Measurements from ENCODE around the gene ANKIB1.
"Not testable (repeated sequence)": the region's sequence is repeated elsewhere in the genome, so short reads cannot be mapped to it uniquely, and the experiment has no call there.

The ANKIB1 gene

GRCh38 chr7:92427193-92427592, 181.4 kb downstream of the ANKIB1 start:
- in situ Hi-C loops (cut with HindIII; ENCODE audit: low sequenced_read_pairs): no loop called here
- H3K4me3 ChIP-seq (ENCODE audit: low read depth, low read length): no peak overlapping the region
- no peak for DNase-seq (ENCODE audit: low read depth, low spot score)
- TF ChIP-seq CTCF (IDR thresholded peaks at IDR 0.05; ENCODE audit: low read depth, low read length): no peak

DNA sequence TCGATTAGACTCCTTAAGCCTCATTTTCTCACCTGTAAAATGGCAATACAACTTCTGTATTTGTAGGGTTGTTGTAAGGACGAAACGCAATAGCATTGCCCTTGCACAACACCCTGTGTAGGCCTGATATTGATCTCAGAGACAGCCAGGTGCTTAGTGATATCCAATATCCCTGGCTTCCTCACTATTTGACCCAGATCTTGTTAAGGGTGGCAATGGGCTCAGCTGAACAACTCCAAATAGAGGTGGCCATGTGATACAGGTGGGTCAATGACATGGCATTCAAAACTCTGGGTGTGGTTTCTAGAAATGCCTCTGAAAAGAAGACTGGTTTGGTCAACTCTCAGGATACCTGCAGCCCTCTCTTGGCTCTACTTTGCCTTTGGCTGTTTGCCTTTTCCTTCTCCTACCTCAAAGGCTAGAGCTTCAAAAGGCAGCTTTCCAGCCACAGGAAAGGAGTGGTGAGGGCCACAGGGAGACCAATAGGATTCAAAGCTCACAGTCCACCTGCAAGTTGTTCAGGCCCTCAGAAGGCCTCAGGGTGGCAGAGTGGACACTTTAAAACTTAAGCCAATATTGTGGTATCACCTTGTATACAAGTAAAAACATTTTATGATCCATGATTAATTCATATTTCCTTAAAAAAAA, 186.6 kb downstream of the ANKIB1 start:
- in situ Hi-C loops (cut with HindIII; ENCODE audit: low sequenced_read_pairs): no loop called here
- no peak for TF ChIP-seq CTCF (IDR thresholded peaks at IDR 0.05; ENCODE audit: low read depth, low read length)
- DNase-seq (ENCODE audit: low read depth, low spot score): no peak
- H3K4me3 ChIP-seq (ENCODE audit: low read depth, low read length): no peak overlapping the region

DNA sequence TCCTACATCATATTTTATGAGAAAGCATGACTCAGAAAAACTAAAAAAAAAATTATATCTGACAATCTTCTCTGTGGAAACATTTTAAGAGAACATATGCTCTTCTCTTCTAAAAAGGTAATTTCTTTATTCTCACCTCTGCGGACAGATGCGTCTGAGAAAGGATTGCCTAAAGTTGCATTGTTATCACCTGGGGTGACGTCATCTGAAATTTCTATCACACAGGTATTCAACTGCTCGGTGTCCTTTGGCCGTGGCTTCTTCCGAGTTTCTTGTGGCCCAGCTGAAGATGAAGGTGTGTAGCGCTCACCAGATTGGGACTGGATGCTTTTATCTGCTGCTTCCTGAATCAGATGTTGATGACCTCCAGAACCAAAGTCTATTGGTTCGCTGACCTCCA, 187.2 kb downstream of the ANKIB1 start:
- in situ Hi-C loops (cut with HindIII; ENCODE audit: low sequenced_read_pairs): no loop called here
- DNase-seq (ENCODE audit: low read depth, low spot score): no peak
- no peak overlapping the region for H3K4me3 ChIP-seq (ENCODE audit: low read depth, low read length)
- no peak for TF ChIP-seq CTCF (IDR thresholded peaks at IDR 0.05; ENCODE audit: low read depth, low read length)

GRCh38 chr7:92435542-92435941, 189.8 kb downstream of the ANKIB1 start:
- no peak for TF ChIP-seq CTCF (IDR thresholded peaks at IDR 0.05; ENCODE audit: low read depth, low read length)
- in situ Hi-C loops (cut with HindIII; ENCODE audit: low sequenced_read_pairs): no loop called here
- no peak overlapping the region for H3K4me3 ChIP-seq (ENCODE audit: low read depth, low read length)
- DNase-seq (ENCODE audit: low read depth, low spot score): no peak

GRCh38 chr7:92436612-92437445, 191.1 kb downstream of the ANKIB1 start:
- in situ Hi-C loops (cut with HindIII; ENCODE audit: low sequenced_read_pairs): no loop called here
- no peak for DNase-seq (ENCODE audit: low read depth, low spot score)
- TF ChIP-seq CTCF (IDR thresholded peaks at IDR 0.05; ENCODE audit: low read depth, low read length): no peak
- H3K4me3 ChIP-seq (ENCODE audit: low read depth, low read length): no peak overlapping the region

DNA sequence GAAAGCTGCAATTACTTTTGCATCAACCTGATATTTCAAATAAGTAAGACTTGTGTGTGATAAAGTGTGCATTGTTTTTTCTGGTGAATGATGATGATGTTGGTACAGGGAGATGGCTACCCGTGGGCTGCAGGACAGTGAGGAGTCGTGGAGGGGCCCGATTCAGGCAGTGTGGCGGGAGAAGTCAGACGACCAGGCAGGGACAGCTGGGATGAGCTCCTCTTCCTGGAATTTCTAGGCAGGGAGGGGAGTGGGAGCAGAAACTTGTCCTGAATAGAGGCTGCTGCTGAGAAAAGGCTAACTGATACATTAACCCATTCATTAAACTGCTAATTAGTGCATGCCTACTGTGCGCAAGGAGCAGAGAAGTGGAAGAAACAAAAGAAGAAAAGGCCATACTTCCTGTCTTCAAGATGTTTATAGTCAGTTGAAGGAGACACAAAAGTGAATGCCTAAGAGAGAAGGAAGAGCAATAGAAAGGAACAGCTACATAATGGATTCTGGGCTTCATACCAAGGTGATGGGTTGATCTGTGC, 192.2 kb downstream of the ANKIB1 start:
- in situ Hi-C loops (cut with HindIII; ENCODE audit: low sequenced_read_pairs): no loop called here
- no peak for TF ChIP-seq CTCF (IDR thresholded peaks at IDR 0.05; ENCODE audit: low read depth, low read length)
- H3K4me3 ChIP-seq (ENCODE audit: low read depth, low read length): no peak overlapping the region
- DNase-seq (ENCODE audit: low read depth, low spot score): no peak

- H3K4me3 ChIP-seq (ENCODE audit: low read depth, low read length); DNase-seq (ENCODE audit: low read depth, low spot score); in situ Hi-C loops (cut with HindIII; ENCODE audit: low sequenced_read_pairs): not testable (repeated sequence)
These were observed 196.9 kb downstream of the ANKIB1 start for GRCh38 chr7:92442720-92443119.

Data from astrocyte of the spinal cord (primary cell).